Upper lobe of left lung (tissue), 4 donors: Measurements from ENCODE around the gene APBA1.

Source experiments
- EP300 ChIP-seq, 4 donors: sonication (generic); formaldehyde crosslinking; IDR thresholded peaks; one replicate each; pipeline ENCODE4 v1.5.1; 2017; ENCODE audit warnings: antibody characterized with exemption in 4 of 4, control low read depth in 2 of 4
- POLR2A ChIP-seq, 4 donors: fragments of 450-650 bp; IDR thresholded peaks; one replicate each; pipeline ENCODE4 v1.5.1; 2016 to 2017; ENCODE audit warnings: antibody characterized with exemption in 4 of 4, mild to moderate bottlenecking in 2 of 4
- POLR2AphosphoS5 ChIP-seq, 2 donors: sonication (generic); formaldehyde crosslinking; IDR thresholded peaks; one replicate each; pipeline ENCODE4 v1.5.1; 2017; ENCODE audit warnings: antibody characterized with exemption in 2 of 2
- TF ChIP-seq, protein P1 (sequence below), 6 experiments: fragments of 450-650 bp in 4 of 6; fragments of 200-600 bp in 2 of 6; sonication (generic) in 2 of 6; IDR thresholded peaks; one replicate each; pipeline ENCODE4 v1.5.1; 2016 to 2019; ENCODE audit warnings: antibody characterized with exemption in 6 of 6

DNA sequence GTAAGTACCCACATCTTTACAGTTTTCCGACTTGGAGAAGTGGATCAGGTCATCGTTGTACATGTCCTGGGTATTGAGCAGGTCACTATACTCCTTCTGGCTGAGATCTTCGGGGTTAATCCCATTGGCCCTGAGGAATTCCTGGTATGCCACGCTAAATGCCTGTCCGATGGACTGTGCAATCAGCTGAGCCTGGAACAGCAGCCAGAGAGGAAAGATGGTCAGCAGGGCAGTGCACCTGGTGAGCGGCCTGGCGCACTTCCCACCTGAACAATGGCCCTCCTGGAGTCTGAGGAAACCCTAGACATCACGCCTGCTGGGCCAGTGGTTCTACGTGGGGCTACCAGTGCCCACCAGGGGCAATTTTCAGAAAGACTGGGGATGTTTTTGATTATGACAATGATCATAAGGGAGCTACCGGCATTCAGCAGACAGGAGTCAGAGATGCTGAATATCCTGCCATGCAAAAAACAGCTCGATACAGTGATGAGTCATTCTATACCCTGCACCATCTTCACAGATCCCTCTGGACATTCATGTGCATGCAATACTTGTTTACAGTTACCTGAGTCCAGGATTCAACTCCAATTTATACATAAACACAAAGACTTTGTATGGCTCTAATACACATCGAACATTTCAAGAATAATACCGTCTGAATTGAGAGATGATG is 219.9 kb downstream of the APBA1 start:
- TF ChIP-seq, protein P1, sequence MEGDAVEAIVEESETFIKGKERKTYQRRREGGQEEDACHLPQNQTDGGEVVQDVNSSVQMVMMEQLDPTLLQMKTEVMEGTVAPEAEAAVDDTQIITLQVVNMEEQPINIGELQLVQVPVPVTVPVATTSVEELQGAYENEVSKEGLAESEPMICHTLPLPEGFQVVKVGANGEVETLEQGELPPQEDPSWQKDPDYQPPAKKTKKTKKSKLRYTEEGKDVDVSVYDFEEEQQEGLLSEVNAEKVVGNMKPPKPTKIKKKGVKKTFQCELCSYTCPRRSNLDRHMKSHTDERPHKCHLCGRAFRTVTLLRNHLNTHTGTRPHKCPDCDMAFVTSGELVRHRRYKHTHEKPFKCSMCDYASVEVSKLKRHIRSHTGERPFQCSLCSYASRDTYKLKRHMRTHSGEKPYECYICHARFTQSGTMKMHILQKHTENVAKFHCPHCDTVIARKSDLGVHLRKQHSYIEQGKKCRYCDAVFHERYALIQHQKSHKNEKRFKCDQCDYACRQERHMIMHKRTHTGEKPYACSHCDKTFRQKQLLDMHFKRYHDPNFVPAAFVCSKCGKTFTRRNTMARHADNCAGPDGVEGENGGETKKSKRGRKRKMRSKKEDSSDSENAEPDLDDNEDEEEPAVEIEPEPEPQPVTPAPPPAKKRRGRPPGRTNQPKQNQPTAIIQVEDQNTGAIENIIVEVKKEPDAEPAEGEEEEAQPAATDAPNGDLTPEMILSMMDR (IDR thresholded peaks at IDR 0.05): no peak
- no peak for TF ChIP-seq POLR2A (IDR thresholded peaks at IDR 0.05)
- TF ChIP-seq POLR2AphosphoS5 (IDR thresholded peaks at IDR 0.05): no peak
- no peak for TF ChIP-seq EP300 (IDR thresholded peaks at IDR 0.05)
